Left ventricle myocardium inferior (tissue), 1 donor: Measurements from ENCODE around the gene AZU1. TPM values are rescaled to one million over a fixed set of nuclear protein-coding genes. Genes with fewer than 3 reads are reported as not detected.

Source experiments
- DNase-seq: peaks from one replicate; pipeline ENCODE4 v3.0.0-alpha.2; 2020
- H3K27ac ChIP-seq: fragments of 200-600 bp; replicated peaks from 2 replicates; pipeline ENCODE4 v1.8.0; 2021
- H3K27me3 ChIP-seq: fragments of 200-600 bp; 2 replicates; pipeline ENCODE4 v1.8.0; 2021; ENCODE audit warnings: low read depth
- H3K36me3 ChIP-seq: fragments of 200-600 bp; 2 replicates; pipeline ENCODE4 v1.8.0; 2021
- H3K4me1 ChIP-seq: fragments of 200-600 bp; 2 replicates; pipeline ENCODE4 v1.8.0; 2021
- H3K4me3 ChIP-seq: fragments of 200-600 bp; 2 replicates; pipeline ENCODE4 v1.8.0; 2021; ENCODE audit warnings: mild to moderate bottlenecking, moderate library complexity
- H3K9me3 ChIP-seq: fragments of 200-600 bp; replicated peaks from 2 replicates; pipeline ENCODE4 v1.8.0; 2021
- intact Hi-C: fragments of 100-400 bp; cut with micrococcal nuclease; formaldehyde crosslinking; loops from one replicate; pipeline ENCODE4 v1.11.0; 2022
- total RNA-seq: library from RNA; stranded (reverse); fragmentation: NEBNext Ultra II Directional; extraction: Animal tissue kit (Norgen Biotek cat#: 25700); gene quantifications from one replicate; pipeline ENCODE4 v1.2.1, GENCODE V29; 2021
- TF ChIP-seq, protein P1 (sequence below): fragments of 200-600 bp; IDR thresholded peaks from 2 replicates; pipeline ENCODE4 v1.8.0; 2021; ENCODE audit warnings: antibody characterized with exemption, mild to moderate bottlenecking, borderline replicate concordance
- donor health status: DM: no; HTN: yes; CAD: no; lungs with severe emphysema.

The AZU1 gene
- total RNA-seq, 1 donor from 2014 or later: not detected

DNA sequence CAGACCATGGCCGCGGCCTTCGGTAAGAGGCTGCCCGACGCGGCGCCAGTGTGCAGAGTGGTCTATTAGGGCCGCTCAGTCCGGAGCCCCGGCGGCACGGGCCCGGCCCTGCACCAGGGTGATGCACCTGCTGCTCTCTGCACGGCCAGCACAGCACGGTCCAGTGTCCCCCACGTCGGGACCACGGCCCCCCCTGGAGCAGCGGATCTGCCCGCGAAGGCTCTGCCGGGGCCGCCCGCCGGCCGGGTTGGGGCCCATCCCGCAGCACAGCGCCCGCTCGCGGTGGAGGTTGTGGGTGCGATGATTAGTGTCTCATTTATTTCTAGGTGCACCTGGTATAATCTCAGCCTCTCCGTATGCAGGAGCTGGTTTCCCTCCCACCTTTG is 22.5 kb upstream of the AZU1 start:
- peaks cover 71% of the 10 kb centered on the region for H3K4me1 ChIP-seq
- H3K4me3 ChIP-seq: no peak overlapping the region
- H3K27ac ChIP-seq: no peak overlapping the region
- DNase-seq: no peak
- peaks cover 70% of the 10 kb centered on the region for H3K36me3 ChIP-seq
- TF ChIP-seq, protein P1, sequence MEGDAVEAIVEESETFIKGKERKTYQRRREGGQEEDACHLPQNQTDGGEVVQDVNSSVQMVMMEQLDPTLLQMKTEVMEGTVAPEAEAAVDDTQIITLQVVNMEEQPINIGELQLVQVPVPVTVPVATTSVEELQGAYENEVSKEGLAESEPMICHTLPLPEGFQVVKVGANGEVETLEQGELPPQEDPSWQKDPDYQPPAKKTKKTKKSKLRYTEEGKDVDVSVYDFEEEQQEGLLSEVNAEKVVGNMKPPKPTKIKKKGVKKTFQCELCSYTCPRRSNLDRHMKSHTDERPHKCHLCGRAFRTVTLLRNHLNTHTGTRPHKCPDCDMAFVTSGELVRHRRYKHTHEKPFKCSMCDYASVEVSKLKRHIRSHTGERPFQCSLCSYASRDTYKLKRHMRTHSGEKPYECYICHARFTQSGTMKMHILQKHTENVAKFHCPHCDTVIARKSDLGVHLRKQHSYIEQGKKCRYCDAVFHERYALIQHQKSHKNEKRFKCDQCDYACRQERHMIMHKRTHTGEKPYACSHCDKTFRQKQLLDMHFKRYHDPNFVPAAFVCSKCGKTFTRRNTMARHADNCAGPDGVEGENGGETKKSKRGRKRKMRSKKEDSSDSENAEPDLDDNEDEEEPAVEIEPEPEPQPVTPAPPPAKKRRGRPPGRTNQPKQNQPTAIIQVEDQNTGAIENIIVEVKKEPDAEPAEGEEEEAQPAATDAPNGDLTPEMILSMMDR: no peak
- no peaks in the 10 kb centered on the region for H3K9me3 ChIP-seq
- H3K27me3 ChIP-seq: no peaks in the 10 kb centered on the region
- intact Hi-C loops: no loop called here

DNA sequence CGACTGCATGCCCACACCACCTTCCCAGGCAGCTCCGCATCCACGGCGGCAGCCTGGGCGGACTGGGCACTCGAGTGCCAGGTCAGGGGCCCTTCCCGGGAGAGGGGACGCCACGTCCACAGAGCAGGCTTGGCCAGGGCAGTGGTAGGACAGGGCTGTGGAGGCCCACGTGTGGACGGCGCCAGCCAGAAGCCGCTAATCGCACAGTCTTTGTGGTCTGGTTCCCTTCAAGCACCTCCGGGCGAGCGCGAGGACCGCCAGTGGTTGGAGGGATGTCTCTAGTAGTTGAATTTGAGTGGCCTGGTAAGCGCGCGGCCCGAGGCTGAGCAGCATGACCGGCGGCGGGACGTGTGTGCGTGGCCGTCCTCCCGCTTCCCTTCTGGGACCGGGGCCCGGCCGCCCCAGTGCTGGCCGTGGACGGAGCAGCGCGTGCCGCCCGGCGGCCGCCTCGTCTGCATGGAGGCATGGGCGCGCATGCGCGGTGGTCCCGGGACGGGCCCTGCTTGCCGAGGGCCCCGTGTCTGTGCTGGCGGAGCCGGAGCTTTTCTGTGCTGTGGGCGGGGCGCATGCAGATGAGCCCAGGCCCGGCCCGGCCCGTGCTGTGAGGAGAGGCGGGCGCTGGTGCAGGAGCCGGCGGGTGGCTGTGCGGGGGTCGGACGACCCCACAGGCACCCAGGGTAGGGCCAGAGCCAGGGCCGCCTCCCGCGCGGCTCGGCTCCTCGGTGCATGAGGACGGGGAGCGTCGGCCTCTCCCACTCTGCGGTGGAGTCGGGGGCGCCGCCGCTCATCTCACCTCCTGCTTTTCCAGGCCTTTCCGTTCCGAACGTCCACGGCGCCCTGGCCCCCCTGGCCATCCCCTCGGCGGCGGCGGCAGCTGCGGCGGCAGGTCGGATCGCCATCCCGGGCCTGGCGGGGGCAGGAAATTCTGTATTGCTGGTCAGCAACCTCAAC is 21.8 kb upstream of the AZU1 start:
- Histone ChIP-seq H3K27me3 (no peaks in the 10 kb centered on the region), H3K4me3 (no peak overlapping the region), H3K9me3 (no peaks in the 10 kb centered on the region), H3K27ac (no peak overlapping the region), H3K4me1 (peaks cover 64% of the 10 kb centered on the region), H3K36me3 (peaks cover 76% of the 10 kb centered on the region)
- intact Hi-C loops: no loop called here
- DNase-seq: no peak
- TF ChIP-seq, protein P1: no peak

DNA sequence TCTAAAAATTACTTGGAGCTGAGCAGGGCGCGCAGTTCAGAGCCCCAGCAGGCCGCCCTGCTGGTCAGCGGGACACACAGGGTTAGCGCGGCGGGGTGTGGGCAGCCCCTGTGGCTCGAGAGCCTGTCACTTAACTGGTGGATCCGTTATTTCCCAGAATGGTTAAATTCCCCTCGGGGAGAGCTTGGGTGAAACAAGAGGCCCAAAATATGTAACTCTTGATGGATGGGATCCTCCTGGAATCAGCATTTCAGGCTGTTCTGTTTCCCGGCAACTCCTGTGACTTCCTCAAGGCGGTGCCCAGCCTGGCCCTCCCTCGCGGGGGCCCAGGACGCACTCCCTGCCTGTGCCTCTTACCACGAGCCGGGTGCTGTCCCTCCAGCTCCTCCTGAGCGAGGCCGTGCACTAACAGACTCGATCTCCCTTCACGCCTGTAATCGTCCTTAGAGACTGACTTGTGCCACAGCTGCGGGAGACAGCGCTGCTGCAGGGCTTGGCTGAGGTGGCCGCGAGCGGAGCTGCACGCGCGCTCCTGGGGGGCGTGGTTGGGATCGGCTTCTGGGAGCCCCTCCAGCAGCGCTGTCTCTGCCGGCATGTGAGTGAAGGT is 20.7 kb upstream of the AZU1 start:
- peaks cover 86% of the 10 kb centered on the region for H3K36me3 ChIP-seq
- peaks cover 54% of the 10 kb centered on the region for H3K4me1 ChIP-seq
- H3K4me3 ChIP-seq: no peak overlapping the region
- H3K27me3 ChIP-seq: no peaks in the 10 kb centered on the region
- H3K9me3 ChIP-seq: no peaks in the 10 kb centered on the region
- TF ChIP-seq, protein P1: no peak
- intact Hi-C loops: no loop called here
- no peak for DNase-seq
- H3K27ac ChIP-seq: no peak overlapping the region

DNA sequence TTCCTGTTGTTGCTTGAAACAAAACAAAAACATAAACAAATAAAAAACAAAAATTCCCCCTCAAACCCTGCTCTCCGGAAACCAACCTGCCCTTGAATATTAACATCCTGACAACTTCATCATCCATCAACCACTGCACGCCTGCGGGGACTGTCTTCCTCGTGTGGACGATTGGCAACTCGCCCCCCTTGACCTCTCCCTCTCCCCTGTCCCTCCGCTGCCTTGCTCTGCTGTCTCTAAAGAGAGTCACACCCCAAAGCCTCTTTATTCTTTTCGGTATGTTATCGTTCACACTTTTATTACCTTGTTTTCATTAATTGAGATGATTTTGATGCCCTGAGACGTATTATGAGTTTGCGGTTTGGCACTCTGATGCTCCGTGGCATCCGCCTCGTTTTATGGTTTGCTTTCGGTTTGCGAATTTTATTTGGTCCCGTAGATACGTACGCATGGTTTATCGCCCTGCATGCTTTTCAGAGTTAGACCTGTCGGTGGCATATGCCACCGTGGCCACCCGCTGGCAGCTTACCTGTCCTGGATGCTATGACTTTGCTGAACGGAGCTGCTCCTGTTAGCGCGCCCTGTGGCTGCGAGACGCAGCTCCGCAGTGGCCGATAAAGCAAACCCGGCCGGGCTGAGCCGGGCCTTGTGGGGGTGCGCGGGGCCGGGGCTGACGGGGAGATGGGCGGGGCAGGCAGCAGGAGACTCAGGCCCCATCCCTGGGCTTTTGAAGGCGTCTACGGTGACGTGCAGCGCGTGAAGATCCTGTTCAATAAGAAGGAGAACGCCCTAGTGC is 19.8 kb upstream of the AZU1 start:
- H3K27me3 ChIP-seq: no peaks in the 10 kb centered on the region
- H3K9me3 ChIP-seq: no peaks in the 10 kb centered on the region
- DNase-seq: no peak
- H3K36me3 ChIP-seq: peaks cover 92% of the 10 kb centered on the region
- H3K27ac ChIP-seq: no peak overlapping the region
- intact Hi-C loops: no loop called here
- TF ChIP-seq, protein P1: no peak
- peaks cover 45% of the 10 kb centered on the region for H3K4me1 ChIP-seq
- no peak overlapping the region for H3K4me3 ChIP-seq

DNA sequence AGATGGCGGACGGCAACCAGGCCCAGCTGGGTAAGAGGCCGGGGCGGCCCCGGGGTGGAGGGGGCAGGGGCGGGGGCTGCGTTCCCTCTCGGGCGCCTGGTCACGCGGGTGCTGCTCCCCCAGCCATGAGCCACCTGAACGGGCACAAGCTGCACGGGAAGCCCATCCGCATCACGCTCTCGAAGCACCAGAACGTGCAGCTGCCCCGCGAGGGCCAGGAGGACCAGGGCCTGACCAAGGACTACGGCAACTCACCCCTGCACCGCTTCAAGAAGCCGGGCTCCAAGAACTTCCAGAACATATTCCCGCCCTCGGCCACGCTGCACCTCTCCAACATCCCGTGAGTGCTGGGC is 19.2 kb upstream of the AZU1 start:
- H3K4me1 ChIP-seq: peaks cover 39% of the 10 kb centered on the region
- TF ChIP-seq, protein P1: no peak
- intact Hi-C loops: no loop called here
- DNase-seq: no peak
- no peak overlapping the region for H3K27ac ChIP-seq
- no peak overlapping the region for H3K4me3 ChIP-seq
- peaks cover 97% of the 10 kb centered on the region for H3K36me3 ChIP-seq
- no peaks in the 10 kb centered on the region for H3K9me3 ChIP-seq
- no peaks in the 10 kb centered on the region for H3K27me3 ChIP-seq
